Liver (tissue), 9 donors: ENCODE results near the gene CDC42SE1. TPM values are rescaled to one million over a fixed set of nuclear protein-coding genes. Genes with fewer than 3 reads are reported as not detected.

ENCODE experiments used
- DNase-seq: peaks from one replicate; pipeline ENCODE4 v3.0.0-alpha.2; 2017; ENCODE audit warnings: low spot score
- H3K27ac ChIP-seq, 2 donors: one replicate each; pipeline ENCODE4 v1.7.0; 2013; ENCODE audit warnings: inconsistent platforms in 2 of 2, low read length in 2 of 2, control low read depth in 1 of 2, low read depth in 1 of 2, mild to moderate bottlenecking in 1 of 2
- H3K27me3 ChIP-seq, 4 donors: one replicate each; pipeline versions ENCODE4 v1.6.1 to v1.7.0; 2013; ENCODE audit warnings: low read length in 3 of 4, inconsistent platforms in 1 of 4, mild to moderate bottlenecking in 1 of 4, moderate library complexity in 1 of 4; ENCODE audit not compliant: control insufficient read depth in 4 of 4, insufficient read depth in 4 of 4
- H3K36me3 ChIP-seq, 4 donors: one replicate each; pipeline versions ENCODE4 v1.6.1 to v1.7.0; 2013; ENCODE audit warnings: low read length in 3 of 4, mild to moderate bottlenecking in 3 of 4, low read depth in 1 of 4, moderate library complexity in 1 of 4; ENCODE audit not compliant: control insufficient read depth in 4 of 4, insufficient read depth in 3 of 4
- H3K4me1 ChIP-seq, 4 donors: one replicate each; pipeline versions ENCODE4 v1.6.1 to v1.7.0; 2013; ENCODE audit warnings: low read length in 3 of 4, mild to moderate bottlenecking in 3 of 4, moderate library complexity in 1 of 4; ENCODE audit not compliant: control insufficient read depth in 4 of 4, insufficient read depth in 4 of 4
- H3K4me3 ChIP-seq, 3 donors: one replicate each; pipeline versions ENCODE4 v1.6.1 to v1.7.0; 2013; ENCODE audit warnings: low read length in 3 of 3, control low read depth in 1 of 3, low read depth in 1 of 3, mild to moderate bottlenecking in 1 of 3
- H3K9ac ChIP-seq, 2 donors: one replicate each; pipeline ENCODE4 v1.7.0; 2013; ENCODE audit warnings: low read length in 2 of 2, mild to moderate bottlenecking in 2 of 2, moderate library complexity in 2 of 2, control low read depth in 1 of 2, low read depth in 1 of 2
- H3K9me3 ChIP-seq, 4 donors: one replicate each; pipeline versions ENCODE4 v1.6.1 to v1.7.0; 2013; ENCODE audit warnings: low read length in 3 of 4; ENCODE audit not compliant: control insufficient read depth in 4 of 4
- ATF3 ChIP-seq: IDR thresholded peaks from 2 replicates; pipeline ENCODE4 v1.6.1; 2016; ENCODE audit warnings: antibody characterized with exemption
- CTCF ChIP-seq: fragments of 150-350 bp; IDR thresholded peaks from 2 replicates; pipeline ENCODE4 v1.5.1; 2017; ENCODE audit warnings: improper control_type of control experiment, low read depth, low read length; ENCODE audit not compliant: missing input control
- EGR1 ChIP-seq, 2 donors: IDR thresholded peaks; 2 replicates each; pipeline ENCODE4 v1.6.1; 2016 to 2018; ENCODE audit warnings: antibody characterized with exemption in 2 of 2, low read depth in 2 of 2
- FOXA1 ChIP-seq: IDR thresholded peaks from 2 replicates; pipeline ENCODE4 v1.6.1; 2016; ENCODE audit warnings: antibody characterized with exemption
- FOXA2 ChIP-seq: IDR thresholded peaks from 2 replicates; pipeline ENCODE4 v1.6.1; 2016; ENCODE audit warnings: antibody characterized with exemption
- GABPA ChIP-seq, 2 donors: IDR thresholded peaks in 1 of 2; conservative IDR thresholded peaks in 1 of 2; 2 replicates each; pipeline ENCODE4 v1.6.1; 2016; ENCODE audit warnings: antibody characterized with exemption in 2 of 2, mild to moderate bottlenecking in 1 of 2, moderate library complexity in 1 of 2
- HNF4A ChIP-seq, 2 donors: conservative IDR thresholded peaks; 2 replicates each; pipeline ENCODE4 v1.6.1; 2016; ENCODE audit warnings: antibody characterized with exemption in 2 of 2, mild to moderate bottlenecking in 2 of 2
- HNF4G ChIP-seq: IDR thresholded peaks from 2 replicates; pipeline ENCODE4 v1.6.1; 2016; ENCODE audit warnings: antibody characterized with exemption
- JUND ChIP-seq, 2 donors: IDR thresholded peaks; 2 replicates each; pipeline ENCODE4 v1.6.1; 2016; ENCODE audit warnings: antibody characterized with exemption in 2 of 2
- MAX ChIP-seq: IDR thresholded peaks from 2 replicates; pipeline ENCODE4 v1.6.1; 2016; ENCODE audit warnings: antibody characterized with exemption
- NR2F2 ChIP-seq: IDR thresholded peaks from 2 replicates; pipeline ENCODE4 v1.6.1; 2016; ENCODE audit warnings: antibody characterized with exemption
- RAD21 ChIP-seq, 2 donors: IDR thresholded peaks; 2 replicates each; pipeline ENCODE4 v1.6.1; 2016; ENCODE audit warnings: antibody characterized with exemption in 2 of 2, mild to moderate bottlenecking in 2 of 2
- REST ChIP-seq: IDR thresholded peaks from 2 replicates; pipeline ENCODE4 v1.6.1; 2016; ENCODE audit warnings: antibody characterized with exemption, mild to moderate bottlenecking
- RXRA ChIP-seq, 2 donors: IDR thresholded peaks; 2 replicates each; pipeline ENCODE4 v1.6.1; 2017 to 2018; ENCODE audit warnings: antibody characterized with exemption in 2 of 2, mild to moderate bottlenecking in 1 of 2
- SP1 ChIP-seq: IDR thresholded peaks from 2 replicates; pipeline ENCODE4 v1.6.1; 2018; ENCODE audit warnings: antibody characterized with exemption, mild to moderate bottlenecking
- TAF1 ChIP-seq: conservative IDR thresholded peaks from 2 replicates; pipeline ENCODE4 v1.6.1; 2016; ENCODE audit warnings: antibody characterized with exemption, mild to moderate bottlenecking
- YY1 ChIP-seq: IDR thresholded peaks from 2 replicates; pipeline ENCODE4 v1.6.1; 2016; ENCODE audit warnings: antibody characterized with exemption, mild to moderate bottlenecking
- ZBTB33 ChIP-seq: IDR thresholded peaks from 2 replicates; pipeline ENCODE4 v1.6.1; 2016; ENCODE audit warnings: antibody characterized with exemption
- WGBS: extraction: QIAGEN DNeasy Blood & Tissue Kit; methylation state at CpG from one replicate; pipeline ENCODE4 v1.1.7; 2013; 5-methylcytosine and 5-hydroxymethylcytosine counted together
- polyA plus RNA-seq, 2 donors: library from polyadenylated mRNA; stranded (reverse) in 1 of 2; unstranded in 1 of 2; fragments of 200-250 nt in 1 of 2; fragments of >200 nt in 1 of 2; fragmentation: Nextera tagmentation in 1 of 2; extraction: Ambion mirVana in 1 of 2; gene quantifications; one replicate each; pipeline versions ENCODE4 v1.2.1 to v1.2.3, GENCODE V29; 2013 to 2015
- total RNA-seq, 2 donors: library from RNA; depleted of rRNA; stranded (reverse); fragments of >200 nt; gene quantifications; one replicate each; pipeline ENCODE4 v1.2.3, GENCODE V29; 2014
- donor health status: healthy.
- donor health status: healthy.
- donor health status: healthy.
- donor health status: healthy.
- donor health status: healthy.

Gene CDC42SE1
- total and polyA plus RNA-seq, 4 donors: 9.5 to 28.1 (median 16.7) TPM

- peaks cover 6 to 38% (median 23%) of the 10 kb centered on the region in 4 donors for H3K36me3 ChIP-seq
- H3K27ac ChIP-seq: no peak overlapping the region
- no peak for TF ChIP-seq REST
- TF ChIP-seq HNF4G: no peak
- no peak for TF ChIP-seq YY1
- TF ChIP-seq TAF1: no peak
- no peak for TF ChIP-seq MAX
- no peak for TF ChIP-seq ATF3
- TF ChIP-seq RAD21 (IDR thresholded peaks at IDR 0.05): no peak
- no peak for TF ChIP-seq SP1
- no peak overlapping the region for H3K4me3 ChIP-seq
- DNase-seq: no peak
- H3K27me3 ChIP-seq: no peaks in the 10 kb centered on the region
- H3K4me1 ChIP-seq: no peaks in the 10 kb centered on the region
- no peak overlapping the region for H3K9ac ChIP-seq
- 94% methylated on average over 3 of the region's 3 CpGs for WGBS
- no peaks in the 10 kb centered on the region for H3K9me3 ChIP-seq
Observed at GRCh38 chr1:151035167-151035566, 24.3 kb downstream of the CDC42SE1 start.

GRCh38 chr1:151032164-151032563 lies 27.3 kb downstream of the CDC42SE1 start:
- no peak for DNase-seq
- H3K27me3 ChIP-seq: no peaks in the 10 kb centered on the region
- H3K9me3 ChIP-seq: no peaks in the 10 kb centered on the region
- H3K36me3 ChIP-seq: peaks cover 9 to 59% (median 34%) of the 10 kb centered on the region in 4 donors
- no peak overlapping the region for H3K9ac ChIP-seq
- WGBS: 99% methylated on average over 8 of the region's 8 CpGs
- no peaks in the 10 kb centered on the region for H3K4me1 ChIP-seq
- TF ChIP-seq YY1: no peak
- no peak for TF ChIP-seq HNF4A (conservative IDR thresholded peaks at IDR 0.05)
- TF ChIP-seq NR2F2: no peak
- TF ChIP-seq RAD21 (IDR thresholded peaks at IDR 0.05): no peak
- TF ChIP-seq RXRA (IDR thresholded peaks at IDR 0.05): no peak
- TF ChIP-seq HNF4G: no peak
- TF ChIP-seq EGR1 (IDR thresholded peaks at IDR 0.05; ENCODE audit: low read depth in 2 of 2): no peak
- no peak for TF ChIP-seq CTCF
- no peak for TF ChIP-seq GABPA (IDR thresholded peaks at IDR 0.05 in 1 of 2, conservative IDR thresholded peaks at IDR 0.05 in 1 of 2)
- TF ChIP-seq SP1: no peak
- no peak for TF ChIP-seq FOXA2
- TF ChIP-seq REST: no peak
- TF ChIP-seq ZBTB33: no peak
- no peak for TF ChIP-seq ATF3
- TF ChIP-seq TAF1: no peak
- TF ChIP-seq FOXA1: no peak
- TF ChIP-seq JUND (IDR thresholded peaks at IDR 0.05): no peak
- TF ChIP-seq MAX: no peak
- H3K4me3 ChIP-seq: no peak overlapping the region
- no peak overlapping the region for H3K27ac ChIP-seq
